Activated CD4-positive, alpha-beta T cell treated with anti-CD3 and anti-CD28 coated beads, Interleukin-2, amount 50 U/mL, for 4 hours (primary cell): ENCODE measurements around the gene DKK3.
A peak's percentile ranks its signal among the peaks of the same experiment; 100 is the strongest.
"Not testable (repeated sequence)": the region's sequence is repeated elsewhere in the genome, so short reads cannot be mapped to it uniquely, and the experiment has no call there.

Experiments used
- DNase-seq, 2 experiments: peaks; one replicate each; pipeline ENCODE4 v3.0.0-alpha.2; 2020

The DKK3 gene

DNA sequence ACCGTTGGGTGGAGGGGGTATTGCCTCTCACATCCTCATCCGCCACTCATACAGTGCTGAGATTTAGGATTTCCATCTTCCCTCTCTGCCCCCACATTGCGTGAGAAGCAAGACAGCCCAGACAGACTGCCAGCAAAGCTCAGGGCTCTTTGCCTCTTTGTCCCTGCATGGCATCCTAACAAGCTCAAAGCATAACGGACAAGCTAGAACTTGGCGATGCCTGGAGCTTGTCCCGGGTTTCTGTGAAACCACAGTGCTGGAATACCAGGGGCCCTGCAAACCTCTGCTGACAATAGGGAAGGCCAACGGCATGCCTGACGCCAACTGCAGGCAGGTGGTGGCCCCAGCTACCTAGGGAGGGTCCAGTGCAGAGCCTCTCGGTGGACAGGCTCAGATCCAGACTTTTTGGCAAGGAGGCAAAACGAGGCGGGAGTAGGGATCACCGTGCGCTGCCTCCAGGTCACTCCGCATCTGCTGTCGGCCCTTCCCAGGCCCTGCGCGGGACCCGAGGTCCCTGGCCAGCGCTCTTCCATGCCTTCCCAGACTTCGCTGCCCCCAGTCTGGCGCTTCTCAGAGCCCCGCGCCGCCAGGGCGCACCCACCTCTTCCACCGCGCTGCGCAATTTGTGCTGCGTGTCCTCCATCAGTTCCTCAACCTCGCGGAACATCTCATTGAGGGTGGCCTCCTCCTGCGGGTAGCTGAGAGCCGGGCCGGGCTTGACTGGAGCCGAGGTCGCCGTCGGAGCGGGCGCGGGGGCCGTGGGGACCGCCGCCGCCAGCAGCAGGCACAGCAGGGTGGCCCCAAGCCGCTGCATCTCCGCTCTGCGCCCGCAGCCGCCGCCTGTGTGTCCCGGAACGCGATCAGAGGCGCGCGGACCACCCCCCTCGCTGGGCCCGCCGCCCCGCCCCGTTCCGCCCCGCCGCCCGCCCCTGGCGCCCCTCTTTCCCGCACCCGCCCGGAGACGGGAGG is at the start of gene DKK3:
Gene DKK3 (minus strand): TSS at position 858 of the 969 bp plus-strand sequence. CDS start 44 bp downstream, at position 814.
- DNase-seq: no peak

DNA sequence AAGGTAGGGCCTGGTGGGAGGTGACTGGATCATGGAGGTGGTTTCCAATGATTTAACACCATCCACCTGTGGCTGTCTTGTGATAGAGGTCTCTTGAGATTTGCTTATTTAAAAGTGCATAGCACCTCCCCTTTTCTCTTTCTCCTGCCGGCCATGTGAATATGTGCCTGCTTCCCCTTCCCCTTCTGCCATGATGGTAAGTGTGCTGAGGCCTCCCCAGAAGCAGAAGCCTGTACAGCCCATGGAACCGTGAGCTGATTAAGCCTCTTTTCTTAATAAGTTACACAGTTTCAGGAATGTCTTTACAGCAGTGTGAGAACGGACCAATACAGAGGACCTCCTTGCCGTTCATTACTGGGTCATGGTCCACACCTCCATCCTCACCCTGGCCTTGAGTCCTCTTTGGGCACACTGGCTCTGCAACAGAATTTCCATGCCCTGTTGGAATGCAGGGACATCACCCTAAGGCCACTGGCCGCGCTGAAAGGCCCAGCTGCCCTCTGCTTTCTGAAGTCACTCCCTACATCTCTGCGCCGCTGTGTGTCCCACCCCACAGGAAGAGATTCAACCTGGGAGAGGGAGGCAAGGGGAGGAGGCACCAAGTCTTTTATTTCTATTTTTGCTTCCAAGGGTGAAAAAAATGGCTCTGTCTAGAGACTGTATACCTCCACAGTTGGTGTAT is 49.0 kb upstream of the DKK3 start:
- DNase-seq: no peak

DNA sequence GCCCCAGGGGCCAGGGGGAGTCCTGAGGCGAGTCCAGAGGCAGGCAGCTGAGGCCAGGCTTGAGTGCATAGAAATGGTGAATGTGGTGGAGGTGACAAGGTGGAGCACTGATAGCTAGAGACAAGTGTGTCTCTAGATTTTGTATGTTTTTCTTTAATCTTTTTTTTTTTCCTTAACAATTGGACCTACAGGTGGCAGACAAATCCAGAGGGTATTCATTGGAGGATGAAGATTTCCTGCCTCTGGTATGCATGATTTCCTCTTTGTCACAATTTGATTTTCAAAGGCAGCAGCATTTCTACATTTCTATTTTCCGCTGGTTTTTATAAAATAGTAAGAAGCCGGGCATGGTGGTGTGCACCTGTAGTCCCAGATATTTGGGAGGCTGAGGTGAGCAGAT is 47.7 kb upstream of the DKK3 start:
- DNase-seq: no peak

DNA sequence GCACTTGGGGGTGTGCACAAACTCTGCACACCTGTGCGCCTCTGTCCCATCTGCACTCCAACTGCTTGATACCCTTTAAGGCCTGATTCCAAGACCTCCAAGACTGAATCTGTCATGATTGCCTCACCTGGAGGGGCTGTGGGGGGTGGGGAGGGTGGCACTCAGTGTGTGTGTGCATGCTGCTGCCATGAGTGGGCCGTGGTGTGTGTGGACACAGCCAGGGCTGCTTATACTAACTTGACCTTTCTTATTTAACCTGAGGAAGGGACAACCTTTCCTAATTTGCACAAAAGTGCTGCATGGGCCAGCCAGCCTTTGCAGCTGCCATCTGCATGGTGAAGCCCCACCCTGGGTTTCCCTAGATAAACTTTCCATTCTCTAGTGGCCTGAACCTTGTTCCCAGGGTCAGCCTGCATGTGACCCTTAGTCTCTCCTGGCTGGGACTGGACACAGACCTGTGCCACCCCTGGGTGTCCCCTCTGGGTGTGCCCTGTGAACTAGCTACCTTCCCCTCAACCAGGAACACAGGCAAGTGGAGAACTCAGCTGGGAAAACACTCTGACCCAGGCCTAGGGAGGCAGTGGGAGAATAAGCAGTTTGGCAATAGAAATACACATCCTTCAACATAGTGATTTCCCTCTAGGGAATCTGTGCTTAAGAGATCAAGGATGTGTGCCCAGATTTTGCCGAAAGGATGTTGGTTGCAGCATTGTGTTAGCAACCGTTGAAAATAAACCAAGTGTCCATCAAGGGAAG is 45.4 kb upstream of the DKK3 start:
- DNase-seq: no peak

DNA sequence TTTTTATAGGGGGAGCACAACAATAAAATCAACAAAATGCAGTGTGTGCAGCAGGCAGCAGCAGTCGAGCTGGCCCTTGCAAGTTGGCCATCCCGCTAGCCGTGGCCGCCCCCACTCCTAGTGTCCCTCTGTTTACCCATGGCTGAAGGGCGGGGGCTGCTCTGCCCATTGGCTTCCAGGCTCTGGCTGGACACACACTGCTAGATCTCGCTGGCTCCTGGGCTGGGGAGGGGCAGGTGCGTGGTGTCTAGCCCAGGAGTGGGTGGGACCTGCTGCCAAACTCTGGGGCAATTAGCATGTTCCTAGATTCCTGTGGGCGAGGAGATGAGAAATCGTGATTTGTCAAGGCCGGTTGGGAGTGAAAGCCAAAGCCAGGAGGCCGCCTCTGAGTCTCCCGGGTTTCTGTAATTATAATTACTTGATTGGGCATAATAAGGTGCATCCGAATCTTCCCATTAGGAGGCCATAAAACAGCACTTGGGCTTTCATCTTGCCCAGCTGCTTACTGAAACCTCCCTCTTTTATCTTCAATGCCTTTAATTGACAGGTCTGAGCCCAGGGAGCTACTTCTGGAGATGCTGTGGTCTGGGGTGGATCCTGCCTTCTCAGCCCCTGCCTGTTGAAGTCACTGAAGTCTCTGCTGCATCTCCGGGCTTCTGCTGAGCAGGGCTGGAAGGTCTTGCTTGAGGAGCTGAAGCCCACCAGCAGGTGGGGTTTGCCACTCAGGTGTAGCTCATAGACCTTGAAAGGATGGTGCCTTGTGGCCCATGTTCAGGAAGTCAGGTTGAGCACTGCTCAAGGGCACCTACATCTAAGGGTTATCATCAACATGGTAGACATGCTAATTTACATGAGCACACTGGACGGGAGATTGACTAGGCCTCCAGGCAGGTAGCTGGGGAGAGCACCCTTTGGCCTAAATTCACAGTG is 44.5 kb upstream of the DKK3 start:
- DNase-seq: no peak

DNA sequence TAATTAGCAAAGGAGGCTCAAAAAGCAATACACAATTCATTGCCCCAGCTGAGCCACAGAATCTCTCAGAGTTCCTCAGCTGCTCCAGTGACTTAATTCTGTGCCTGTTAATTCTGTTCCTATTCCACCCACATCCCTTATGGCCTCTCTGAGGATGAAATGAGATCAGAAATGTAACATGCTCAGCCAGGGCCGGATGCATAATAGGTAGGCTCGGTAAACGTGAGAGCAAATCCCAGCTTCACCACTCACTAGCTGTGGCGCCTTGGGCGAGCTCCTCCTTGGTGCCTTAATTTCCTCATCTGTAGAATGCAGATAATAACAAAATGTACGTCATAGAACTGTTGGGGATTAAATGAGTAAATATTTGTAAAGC is 42.8 kb upstream of the DKK3 start:
- DNase-seq: no peak

DNA sequence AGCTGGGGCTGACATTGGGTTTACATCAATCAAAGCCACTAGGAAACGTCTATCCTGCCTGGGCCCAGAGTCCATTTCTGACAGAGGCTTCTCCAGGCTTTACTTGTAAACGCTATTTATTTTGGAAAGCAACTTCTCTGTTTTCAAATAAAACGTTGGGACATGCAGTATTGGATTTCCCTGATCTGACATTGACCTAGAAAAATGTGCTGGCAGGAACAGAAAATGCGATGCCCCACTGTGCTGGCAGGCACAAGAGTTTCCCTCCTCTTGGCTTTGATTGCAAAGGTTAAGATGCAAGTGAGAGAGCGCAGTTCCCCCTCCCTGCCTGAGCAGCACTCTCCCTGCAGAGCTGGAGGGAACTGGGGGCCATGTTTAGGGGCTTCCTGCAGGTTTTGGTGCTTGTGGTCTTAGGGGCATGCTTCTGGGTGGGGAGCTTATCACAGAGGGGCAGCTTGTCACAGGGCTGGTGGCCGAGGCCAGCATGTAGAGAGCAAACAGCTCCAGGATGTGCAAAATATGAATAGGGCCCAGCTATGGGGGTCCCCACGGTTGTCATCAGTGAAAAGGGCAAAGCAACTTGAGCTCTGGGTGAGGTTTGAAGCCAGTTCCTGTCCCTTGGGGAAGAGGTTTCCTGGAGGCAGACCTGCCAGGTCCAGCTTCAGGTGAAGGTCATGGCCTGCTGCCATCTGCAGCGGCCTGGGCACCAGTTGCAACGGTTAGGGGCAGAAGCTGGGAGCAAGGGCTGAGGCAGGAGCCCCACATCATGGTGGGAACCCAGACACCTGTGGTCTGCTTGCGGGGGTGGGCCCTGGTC is 42.3 kb upstream of the DKK3 start:
- no peak for DNase-seq

DNA sequence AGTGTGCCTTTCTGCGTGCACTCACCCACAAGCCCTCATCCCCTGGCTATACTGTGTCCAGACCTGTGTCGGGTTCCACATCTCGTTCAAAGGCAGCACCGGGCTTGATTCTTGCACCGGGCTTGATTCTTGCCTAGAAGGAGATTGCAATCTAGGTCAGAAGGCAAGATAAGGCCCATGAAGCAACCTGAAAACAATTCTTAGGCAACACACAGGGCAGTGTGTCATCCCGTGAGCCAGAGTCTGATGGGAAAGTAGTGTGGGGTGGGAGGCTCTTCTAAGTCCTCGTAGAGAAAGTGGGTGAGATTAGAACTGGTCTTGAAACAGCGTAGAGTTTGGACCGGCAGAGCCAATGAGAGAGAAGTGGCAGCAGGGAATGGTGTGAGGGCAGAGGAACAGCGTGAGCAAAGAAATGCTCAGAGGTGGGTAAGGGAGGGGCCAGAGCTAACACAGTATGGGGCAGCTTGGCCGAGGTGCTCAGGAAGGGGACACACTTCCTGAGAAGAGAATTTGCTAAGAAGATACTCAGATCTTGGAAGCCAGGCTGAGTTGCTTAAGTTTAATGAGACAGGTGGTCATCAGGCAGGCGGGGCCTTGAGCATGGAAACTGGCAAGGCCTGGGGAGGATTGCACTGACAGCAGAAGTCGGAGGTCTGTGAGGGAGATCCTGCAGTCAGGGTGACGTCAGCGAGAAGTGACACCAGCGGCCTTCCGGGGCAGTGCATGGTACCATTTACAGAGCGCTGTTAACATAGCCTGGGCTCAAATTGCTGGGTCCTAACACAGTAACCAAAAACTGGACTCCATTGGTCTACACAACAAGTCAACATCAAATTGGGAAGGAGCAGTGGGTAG is 40.7 kb upstream of the DKK3 start:
- no peak for DNase-seq

DNA sequence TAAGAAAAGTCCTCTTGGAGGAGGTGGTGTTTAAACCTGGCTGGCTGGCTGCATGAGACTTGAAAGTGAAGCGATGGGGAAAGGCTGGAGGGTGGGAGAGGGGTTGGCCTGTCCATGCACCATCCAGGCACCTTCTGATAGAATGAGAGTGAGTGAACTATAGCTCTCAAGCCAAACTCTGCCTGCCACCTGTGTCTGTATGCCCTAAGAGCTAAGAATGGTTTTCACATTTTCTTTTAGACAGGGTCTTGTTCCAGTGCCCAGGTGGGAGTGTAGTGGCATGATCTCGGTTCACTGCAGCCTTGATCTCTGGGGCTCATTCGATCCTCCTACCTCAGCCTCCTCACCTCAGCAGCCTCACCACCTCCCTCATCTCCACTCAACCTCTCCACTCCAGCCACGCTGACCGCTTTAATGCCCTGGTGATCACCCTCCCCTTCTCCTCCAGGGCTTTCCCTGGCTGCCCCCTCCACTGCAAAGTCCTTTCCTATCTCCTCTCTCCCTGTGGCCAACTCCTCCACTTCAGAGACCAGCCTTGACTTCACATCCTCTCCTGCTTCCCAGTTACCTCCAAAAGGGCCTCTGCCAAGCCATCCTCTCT is 38.3 kb upstream of the DKK3 start:
- no peak for DNase-seq

DNA sequence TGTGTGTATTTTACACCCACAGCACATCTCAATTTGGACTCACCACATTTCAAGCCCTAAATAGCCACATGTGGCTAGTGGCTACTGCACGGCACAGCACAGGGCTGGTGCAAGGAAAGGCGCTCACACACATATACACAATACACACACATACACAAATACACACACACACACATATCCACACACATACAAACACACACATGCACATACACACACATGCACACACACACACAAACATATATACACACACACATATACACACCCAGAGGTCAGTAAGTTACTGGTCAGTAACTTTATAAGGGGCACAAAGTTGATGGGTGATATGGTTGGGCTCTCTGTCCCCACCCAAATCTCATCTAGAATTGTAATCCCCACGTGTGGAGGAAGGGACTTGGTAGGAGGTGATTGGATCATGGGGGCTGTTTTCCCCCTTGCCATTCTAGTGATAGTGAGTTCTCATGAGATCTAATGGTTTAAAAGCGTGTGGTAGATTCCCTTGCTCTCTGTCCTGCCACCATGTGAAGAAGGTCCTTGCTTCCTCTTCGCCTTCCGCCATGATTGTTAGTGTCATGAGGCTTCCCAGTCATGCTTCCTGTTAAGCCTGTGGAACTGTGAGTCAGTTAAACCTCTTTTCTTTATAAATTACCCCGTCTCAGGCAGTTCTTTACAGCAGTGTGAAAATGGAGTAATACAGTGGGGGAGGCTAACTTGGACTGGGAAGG is 37.6 kb upstream of the DKK3 start:
- DNase-seq: no peak

DNA sequence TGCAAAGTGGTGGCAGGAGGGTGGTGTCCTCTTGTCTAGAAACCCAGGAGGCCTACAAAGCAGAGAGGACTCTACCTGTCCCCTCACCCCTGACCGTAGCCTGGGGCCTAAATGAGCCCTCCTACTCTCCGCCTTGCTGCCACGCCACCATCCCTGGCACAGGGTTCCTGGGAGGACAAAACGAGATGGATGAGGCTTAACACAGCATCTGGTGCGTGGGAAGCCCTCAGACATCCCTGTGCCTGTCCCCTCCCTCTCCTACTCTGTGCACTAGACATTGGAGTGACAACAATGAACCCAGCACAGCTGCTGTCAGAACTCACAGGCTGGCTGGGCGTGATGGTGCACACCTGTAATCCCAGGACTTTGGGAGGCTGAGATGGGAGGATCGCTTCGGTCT is 36.4 kb upstream of the DKK3 start:
- DNase-seq: no peak

DNA sequence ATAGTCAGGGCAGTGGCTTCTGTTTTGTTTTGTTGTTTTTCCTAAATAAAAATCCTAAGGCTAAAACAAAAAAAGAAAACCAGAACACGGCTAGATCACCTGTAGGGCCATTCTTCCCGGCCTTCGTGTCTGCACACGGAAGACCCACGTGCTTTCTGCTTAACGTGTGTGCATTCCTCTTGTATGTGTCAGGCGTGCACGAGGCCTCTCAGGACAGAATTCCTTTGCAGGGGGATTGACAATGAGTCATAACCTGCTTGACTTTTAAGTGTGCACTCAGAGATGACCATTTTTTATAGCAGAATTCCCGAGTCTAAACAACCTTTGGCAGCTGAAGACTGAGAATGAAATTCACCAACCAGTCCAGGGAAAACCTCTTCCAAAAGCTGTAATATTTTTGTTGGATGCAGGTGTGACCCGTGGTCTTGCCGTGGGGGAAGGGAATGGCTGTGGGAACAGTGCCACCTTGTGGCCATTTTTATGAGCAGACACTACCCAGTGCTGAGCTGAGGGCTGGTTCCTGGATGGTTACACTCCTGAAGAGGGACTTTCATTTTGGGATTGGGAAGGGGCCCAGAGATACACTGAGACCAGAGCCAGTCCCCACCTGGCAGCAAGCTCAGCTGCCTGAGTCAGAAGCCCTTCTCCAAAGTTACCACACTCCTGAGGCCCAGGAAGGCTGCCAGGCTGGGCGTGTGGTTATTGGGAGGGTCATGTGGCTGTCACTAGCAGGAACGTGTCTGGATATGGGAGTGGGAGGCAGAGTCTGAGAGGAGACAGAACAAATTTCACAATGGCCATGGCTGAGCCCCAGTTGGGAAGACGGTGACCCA is 35.7 kb upstream of the DKK3 start:
- peak; percentile 40 to 43 for DNase-seq

DNA sequence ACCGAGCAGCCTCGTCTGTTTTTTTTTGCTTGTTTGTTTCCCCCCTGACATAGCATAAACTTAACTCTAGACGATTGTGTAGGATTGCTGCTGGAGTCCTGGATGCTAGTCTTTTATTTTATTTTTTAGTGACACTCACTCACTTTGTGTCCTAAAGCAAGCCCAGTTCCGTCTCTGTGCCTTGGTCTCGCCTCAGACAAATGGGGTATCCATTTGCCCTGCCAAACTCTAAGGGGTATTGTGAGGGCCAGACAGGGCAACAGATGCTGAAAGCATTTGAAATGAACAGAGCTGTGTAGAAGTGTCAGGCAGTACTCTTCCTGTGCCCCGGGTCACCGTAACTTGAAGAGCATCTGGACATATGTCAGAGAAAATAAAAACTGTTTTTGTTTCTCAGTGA is 34.8 kb upstream of the DKK3 start:
- DNase-seq: no peak

DNA sequence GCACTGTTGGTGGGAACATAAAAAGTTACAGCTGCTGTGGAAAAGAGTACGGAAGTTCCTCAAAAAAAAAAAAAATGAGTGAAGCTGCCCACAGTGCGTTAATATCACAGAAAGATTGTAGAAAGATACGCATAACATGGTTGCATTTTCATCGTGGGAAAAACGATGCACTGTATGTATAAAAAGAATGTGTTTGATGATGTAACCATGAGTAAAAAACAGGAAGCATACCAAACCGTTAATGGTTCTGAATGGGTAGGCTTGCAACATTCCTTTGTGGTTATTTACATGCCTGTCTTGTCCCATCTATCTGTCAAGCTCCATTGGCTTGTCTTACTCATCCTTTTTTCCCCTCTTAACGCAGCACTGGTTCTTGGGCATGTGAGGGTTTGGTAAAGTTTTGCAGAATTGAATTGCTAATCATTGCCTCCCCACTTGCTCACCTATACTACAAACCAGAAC is 33.8 kb upstream of the DKK3 start:
- DNase-seq: no peak

DNA sequence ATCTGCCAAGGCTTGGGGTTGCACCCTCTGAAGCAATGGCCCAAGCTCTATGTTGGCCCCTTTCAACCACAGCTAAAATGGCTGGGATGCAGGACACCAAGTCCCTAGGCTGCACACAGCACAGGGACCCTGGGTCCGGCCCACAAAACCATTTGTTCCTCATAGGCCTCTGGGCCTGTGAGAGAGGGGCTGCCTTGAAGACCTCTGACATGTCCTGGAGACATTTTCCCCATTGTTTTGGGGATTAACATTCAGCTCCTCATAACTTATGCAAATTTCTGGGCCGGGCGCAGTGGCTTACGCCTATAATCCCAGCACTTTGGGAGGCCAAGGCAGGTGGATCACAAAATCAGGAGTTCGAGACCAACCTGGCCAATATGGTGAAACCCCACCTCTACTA is 32.3 kb upstream of the DKK3 start:
- DNase-seq: not testable (repeated sequence)

DNA sequence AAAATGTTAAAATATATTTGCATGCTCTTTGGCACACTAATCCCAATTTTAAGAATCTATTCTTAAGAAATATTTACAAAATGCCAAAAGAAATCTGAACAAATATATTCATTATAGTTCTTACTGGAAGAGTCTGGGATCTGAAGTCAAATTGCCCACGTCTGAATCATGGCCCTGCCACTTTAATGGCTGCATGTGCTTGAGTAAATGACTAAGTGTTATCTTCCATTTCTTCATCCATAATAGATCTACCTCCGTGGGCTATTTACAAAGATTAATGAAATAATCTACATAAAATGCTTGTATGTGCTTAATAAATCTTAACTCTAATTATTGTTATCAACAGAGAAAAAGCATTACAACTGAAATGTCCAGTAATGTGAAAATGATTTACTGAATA is 24.5 kb upstream of the DKK3 start:
- DNase-seq: no peak

DNA sequence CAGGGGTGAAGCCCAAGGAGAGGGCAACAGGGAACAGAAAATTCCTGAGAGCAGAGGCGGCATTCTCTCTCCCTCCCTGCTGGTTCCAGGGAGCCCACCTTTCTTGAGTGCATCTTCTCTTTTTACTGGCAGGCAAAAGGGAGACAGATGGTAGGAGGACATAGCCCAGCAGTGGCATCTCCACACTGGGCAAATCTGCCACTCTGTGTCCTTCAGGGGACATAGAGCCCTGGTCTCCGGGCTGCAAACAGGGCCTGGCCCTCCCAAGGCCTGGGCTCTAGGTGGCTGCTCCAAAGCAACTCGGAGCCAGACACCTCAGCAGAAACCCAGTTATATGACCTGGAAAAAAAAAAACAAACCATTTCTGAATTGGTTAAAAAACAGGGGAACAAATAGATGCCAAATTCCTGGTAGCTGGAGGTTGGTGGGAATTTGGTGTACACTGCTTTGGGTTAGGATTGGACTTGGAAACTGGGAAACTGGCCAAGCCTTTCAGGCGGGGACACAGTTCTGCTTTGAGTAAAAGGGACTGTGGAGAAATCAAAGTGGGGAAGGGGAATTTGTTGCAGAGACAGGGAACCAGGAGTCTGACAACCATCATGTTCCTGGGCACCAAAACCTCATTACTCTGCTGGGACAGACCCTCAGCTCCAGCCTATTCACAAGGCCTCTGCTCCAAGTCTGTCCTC is 23.6 kb upstream of the DKK3 start:
- DNase-seq: no peak
